LNCaP clone FGC (cell line): ENCODE measurements around the gene GP9.

ENCODE experiments used
- DNase-seq: peaks from one replicate; pipeline ENCODE4 v3.0.0-alpha.2; 2011; ENCODE audit warnings: low read depth
- H3K4me3 ChIP-seq: 2 replicates; pipeline ENCODE4 v1.5.1; 2011; ENCODE audit warnings: mild to moderate bottlenecking, low read depth, low read length, control low read depth
- CTCF ChIP-seq: IDR thresholded peaks from 2 replicates; pipeline ENCODE4 v1.5.1; 2012; ENCODE audit warnings: mild to moderate bottlenecking; ENCODE audit not compliant: control insufficient read depth, insufficient read depth; ENCODE audit errors: extremely low read depth

GP9 gene

GRCh38 chr3:129039271-129040038 is 21.1 kb upstream of the GP9 start:
- no peak overlapping the region for H3K4me3 ChIP-seq
- TF ChIP-seq CTCF = no peak
- no peak for DNase-seq

DNA sequence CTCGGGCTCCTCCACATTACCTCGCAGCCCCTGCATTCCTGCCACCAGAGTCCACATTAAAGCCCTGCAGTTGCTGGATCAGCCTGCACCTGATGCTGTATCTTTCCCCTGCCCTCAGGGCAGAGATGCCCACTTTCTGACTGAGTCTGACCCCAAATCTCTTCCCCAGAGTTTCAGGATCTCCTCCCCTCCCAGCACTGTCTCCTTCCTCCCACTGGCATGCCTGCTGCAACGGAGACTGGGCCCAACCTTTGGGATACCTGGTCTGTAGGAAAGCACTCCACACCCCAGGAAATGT is 20.6 kb upstream of the GP9 start:
- DNase-seq = no peak
- H3K4me3 ChIP-seq = no peak overlapping the region
- TF ChIP-seq CTCF = no peak

GRCh38 chr3:129040579-129041300 is 19.8 kb upstream of the GP9 start:
- no peak for DNase-seq
- H3K4me3 ChIP-seq = no peak overlapping the region
- TF ChIP-seq CTCF = no peak

DNA sequence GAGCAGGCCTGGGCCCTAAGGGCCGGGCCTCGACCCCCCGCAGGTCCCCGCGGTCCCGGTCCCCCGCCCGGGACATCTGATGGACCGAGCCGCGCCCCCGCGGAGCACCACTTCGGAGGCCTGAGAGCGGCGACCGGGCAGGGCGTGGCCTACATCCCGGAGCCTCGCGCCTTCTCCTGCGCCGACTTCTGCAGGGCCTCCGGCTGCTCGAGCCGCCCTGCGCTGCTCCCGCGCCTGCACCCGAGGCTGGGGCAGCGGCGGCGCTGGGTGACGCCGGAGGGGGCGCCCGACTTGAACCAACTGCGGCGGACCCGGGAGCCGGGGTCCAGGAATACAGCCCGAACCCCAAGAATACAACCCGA is 14.9 kb upstream of the GP9 start:
- no peak for DNase-seq
- no peak for TF ChIP-seq CTCF
- no peak overlapping the region for H3K4me3 ChIP-seq

DNA sequence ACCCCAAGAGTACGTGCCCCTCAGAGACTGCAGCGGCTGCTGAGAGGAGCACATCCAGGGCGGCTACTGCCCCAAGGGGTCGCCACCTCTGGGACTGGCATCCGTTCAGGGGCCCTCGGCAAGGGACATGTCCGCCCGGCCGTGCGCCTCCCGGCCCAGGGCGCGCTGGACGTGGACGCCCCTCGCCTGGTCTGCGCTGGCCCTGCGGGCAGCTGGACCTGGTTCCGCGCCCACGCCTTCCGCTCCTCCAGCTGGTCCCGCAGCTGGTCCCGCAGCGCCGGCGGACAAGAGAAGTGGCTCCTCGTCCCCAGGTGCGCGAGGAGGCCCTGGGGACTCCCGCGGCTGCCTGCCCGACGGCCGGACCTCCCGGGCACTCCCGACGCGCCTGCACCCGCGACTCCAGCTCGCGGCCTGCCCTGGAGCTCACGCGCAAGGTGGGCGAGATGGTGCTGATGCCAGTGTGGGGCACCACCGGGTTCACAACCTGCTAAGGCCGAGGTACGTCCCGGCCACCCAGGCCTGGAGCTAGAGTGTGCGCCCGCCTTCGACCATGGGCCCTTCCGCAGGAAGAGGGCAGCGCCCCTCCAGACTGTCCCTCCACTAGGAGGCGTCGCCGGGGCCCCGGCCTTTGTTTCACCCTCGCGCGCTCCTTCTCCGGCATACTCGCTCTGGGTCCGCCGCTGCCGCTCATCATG is 14.4 kb upstream of the GP9 start:
- H3K4me3 ChIP-seq = no peak overlapping the region
- TF ChIP-seq CTCF = no peak
- DNase-seq = no peak

- DNase-seq = no peak
- no peak overlapping the region for H3K4me3 ChIP-seq
- no peak for TF ChIP-seq CTCF
Observed at GRCh38 chr3:129046732-129047552, 13.6 kb upstream of the GP9 start.
